ENCODE measurements around the gene KCNC1.

DNA sequence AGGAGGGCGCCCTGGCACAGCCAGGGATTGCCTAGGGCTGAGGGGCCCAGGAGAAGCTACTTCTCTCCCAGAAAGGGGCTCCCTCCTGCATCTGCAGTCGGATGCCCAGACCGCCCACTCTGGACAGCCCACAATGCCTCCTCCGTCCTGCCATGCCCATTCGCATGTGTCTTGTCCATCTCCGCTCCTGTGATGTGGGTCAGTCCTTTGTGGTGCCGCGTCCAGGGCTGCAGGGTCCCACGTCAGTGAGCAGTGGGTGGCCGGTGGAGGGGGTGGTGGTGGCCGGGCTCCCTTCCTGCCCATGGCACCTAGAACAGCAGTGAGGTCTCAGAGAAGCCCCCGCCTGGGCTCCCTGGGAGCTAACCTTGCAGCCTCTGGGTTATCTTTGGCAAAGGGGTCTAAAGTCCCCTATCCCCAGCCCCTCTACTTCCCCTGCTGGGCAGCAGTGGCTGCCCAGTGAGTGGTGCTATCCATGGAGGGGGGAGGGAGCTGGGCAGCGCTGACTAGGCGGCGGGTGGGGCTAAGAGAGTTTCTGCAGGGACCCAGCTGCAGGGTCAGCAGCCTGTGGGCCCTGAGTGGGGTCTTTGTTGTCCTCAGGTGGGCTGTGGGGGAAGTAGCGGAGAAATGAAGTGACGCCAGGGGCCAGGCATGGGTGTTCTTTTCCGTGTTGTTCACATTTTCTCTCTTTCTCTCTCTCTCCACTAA lies 41.1 kb downstream of the KCNC1 start:
- TF ChIP-seq, protein P1, sequence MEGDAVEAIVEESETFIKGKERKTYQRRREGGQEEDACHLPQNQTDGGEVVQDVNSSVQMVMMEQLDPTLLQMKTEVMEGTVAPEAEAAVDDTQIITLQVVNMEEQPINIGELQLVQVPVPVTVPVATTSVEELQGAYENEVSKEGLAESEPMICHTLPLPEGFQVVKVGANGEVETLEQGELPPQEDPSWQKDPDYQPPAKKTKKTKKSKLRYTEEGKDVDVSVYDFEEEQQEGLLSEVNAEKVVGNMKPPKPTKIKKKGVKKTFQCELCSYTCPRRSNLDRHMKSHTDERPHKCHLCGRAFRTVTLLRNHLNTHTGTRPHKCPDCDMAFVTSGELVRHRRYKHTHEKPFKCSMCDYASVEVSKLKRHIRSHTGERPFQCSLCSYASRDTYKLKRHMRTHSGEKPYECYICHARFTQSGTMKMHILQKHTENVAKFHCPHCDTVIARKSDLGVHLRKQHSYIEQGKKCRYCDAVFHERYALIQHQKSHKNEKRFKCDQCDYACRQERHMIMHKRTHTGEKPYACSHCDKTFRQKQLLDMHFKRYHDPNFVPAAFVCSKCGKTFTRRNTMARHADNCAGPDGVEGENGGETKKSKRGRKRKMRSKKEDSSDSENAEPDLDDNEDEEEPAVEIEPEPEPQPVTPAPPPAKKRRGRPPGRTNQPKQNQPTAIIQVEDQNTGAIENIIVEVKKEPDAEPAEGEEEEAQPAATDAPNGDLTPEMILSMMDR (conservative IDR thresholded peaks at IDR 0.05; ENCODE audit: low read depth in 2 of 2) = no peak
- TF ChIP-seq EZH2 (IDR thresholded peaks at IDR 0.05; ENCODE audit: low read depth, unreplicated experiment) (no peak), EZH2phosphoT487 (IDR thresholded peaks at IDR 0.05; ENCODE audit: unreplicated experiment) (no peak), POLR2AphosphoS5 (IDR thresholded peaks at IDR 0.05; ENCODE audit: low read depth) (no peak), ZNF331 (CRISPR knock-in tag; IDR thresholded peaks at IDR 0.05; ENCODE audit: low read depth) (no peak), JUNB (IDR thresholded peaks at IDR 0.05; ENCODE audit: unreplicated experiment) (no peak), CREB1 (CRISPR knock-in tag; IDR thresholded peaks at IDR 0.05; ENCODE audit: low read depth) (no peak), STAT1 (IDR thresholded peaks at IDR 0.05; ENCODE audit: unreplicated experiment) (no peak)
- TF ChIP-seq, protein P2, sequence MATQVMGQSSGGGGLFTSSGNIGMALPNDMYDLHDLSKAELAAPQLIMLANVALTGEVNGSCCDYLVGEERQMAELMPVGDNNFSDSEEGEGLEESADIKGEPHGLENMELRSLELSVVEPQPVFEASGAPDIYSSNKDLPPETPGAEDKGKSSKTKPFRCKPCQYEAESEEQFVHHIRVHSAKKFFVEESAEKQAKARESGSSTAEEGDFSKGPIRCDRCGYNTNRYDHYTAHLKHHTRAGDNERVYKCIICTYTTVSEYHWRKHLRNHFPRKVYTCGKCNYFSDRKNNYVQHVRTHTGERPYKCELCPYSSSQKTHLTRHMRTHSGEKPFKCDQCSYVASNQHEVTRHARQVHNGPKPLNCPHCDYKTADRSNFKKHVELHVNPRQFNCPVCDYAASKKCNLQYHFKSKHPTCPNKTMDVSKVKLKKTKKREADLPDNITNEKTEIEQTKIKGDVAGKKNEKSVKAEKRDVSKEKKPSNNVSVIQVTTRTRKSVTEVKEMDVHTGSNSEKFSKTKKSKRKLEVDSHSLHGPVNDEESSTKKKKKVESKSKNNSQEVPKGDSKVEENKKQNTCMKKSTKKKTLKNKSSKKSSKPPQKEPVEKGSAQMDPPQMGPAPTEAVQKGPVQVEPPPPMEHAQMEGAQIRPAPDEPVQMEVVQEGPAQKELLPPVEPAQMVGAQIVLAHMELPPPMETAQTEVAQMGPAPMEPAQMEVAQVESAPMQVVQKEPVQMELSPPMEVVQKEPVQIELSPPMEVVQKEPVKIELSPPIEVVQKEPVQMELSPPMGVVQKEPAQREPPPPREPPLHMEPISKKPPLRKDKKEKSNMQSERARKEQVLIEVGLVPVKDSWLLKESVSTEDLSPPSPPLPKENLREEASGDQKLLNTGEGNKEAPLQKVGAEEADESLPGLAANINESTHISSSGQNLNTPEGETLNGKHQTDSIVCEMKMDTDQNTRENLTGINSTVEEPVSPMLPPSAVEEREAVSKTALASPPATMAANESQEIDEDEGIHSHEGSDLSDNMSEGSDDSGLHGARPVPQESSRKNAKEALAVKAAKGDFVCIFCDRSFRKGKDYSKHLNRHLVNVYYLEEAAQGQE (IDR thresholded peaks at IDR 0.05; ENCODE audit: unreplicated experiment) = no peak
- TF ChIP-seq, protein P3, sequence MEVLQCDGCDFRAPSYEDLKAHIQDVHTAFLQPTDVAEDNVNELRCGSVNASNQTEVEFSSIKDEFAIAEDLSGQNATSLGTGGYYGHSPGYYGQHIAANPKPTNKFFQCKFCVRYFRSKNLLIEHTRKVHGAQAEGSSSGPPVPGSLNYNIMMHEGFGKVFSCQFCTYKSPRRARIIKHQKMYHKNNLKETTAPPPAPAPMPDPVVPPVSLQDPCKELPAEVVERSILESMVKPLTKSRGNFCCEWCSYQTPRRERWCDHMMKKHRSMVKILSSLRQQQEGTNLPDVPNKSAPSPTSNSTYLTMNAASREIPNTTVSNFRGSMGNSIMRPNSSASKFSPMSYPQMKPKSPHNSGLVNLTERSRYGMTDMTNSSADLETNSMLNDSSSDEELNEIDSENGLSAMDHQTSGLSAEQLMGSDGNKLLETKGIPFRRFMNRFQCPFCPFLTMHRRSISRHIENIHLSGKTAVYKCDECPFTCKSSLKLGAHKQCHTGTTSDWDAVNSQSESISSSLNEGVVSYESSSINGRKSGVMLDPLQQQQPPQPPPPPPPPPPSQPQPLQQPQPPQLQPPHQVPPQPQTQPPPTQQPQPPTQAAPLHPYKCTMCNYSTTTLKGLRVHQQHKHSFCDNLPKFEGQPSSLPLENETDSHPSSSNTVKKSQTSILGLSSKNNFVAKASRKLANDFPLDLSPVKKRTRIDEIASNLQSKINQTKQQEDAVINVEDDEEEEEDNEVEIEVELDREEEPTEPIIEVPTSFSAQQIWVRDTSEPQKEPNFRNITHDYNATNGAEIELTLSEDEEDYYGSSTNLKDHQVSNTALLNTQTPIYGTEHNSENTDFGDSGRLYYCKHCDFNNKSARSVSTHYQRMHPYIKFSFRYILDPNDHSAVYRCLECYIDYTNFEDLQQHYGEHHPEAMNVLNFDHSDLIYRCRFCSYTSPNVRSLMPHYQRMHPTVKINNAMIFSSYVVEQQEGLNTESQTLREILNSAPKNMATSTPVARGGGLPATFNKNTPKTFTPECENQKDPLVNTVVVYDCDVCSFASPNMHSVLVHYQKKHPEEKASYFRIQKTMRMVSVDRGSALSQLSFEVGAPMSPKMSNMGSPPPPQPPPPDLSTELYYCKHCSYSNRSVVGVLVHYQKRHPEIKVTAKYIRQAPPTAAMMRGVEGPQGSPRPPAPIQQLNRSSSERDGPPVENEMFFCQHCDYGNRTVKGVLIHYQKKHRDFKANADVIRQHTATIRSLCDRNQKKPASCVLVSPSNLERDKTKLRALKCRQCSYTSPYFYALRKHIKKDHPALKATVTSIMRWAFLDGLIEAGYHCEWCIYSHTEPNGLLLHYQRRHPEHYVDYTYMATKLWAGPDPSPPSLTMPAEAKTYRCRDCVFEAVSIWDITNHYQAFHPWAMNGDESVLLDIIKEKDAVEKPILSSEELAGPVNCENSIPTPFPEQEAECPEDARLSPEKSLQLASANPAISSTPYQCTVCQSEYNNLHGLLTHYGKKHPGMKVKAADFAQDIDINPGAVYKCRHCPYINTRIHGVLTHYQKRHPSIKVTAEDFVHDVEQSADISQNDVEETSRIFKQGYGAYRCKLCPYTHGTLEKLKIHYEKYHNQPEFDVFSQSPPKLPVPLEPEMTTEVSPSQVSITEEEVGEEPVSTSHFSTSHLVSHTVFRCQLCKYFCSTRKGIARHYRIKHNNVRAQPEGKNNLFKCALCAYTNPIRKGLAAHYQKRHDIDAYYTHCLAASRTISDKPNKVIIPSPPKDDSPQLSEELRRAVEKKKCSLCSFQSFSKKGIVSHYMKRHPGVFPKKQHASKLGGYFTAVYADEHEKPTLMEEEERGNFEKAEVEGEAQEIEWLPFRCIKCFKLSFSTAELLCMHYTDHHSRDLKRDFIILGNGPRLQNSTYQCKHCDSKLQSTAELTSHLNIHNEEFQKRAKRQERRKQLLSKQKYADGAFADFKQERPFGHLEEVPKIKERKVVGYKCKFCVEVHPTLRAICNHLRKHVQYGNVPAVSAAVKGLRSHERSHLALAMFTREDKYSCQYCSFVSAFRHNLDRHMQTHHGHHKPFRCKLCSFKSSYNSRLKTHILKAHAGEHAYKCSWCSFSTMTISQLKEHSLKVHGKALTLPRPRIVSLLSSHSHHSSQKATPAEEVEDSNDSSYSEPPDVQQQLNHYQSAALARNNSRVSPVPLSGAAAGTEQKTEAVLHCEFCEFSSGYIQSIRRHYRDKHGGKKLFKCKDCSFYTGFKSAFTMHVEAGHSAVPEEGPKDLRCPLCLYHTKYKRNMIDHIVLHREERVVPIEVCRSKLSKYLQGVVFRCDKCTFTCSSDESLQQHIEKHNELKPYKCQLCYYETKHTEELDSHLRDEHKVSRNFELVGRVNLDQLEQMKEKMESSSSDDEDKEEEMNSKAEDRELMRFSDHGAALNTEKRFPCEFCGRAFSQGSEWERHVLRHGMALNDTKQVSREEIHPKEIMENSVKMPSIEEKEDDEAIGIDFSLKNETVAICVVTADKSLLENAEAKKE (CRISPR knock-in tag; IDR thresholded peaks at IDR 0.05) = no peak
- TF ChIP-seq, protein P4, sequence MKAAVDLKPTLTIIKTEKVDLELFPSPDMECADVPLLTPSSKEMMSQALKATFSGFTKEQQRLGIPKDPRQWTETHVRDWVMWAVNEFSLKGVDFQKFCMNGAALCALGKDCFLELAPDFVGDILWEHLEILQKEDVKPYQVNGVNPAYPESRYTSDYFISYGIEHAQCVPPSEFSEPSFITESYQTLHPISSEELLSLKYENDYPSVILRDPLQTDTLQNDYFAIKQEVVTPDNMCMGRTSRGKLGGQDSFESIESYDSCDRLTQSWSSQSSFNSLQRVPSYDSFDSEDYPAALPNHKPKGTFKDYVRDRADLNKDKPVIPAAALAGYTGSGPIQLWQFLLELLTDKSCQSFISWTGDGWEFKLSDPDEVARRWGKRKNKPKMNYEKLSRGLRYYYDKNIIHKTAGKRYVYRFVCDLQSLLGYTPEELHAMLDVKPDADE (IDR thresholded peaks at IDR 0.05) = no peak

Measured in GM23338 (cell line).